ENCODE results near the gene SLC7A4.

GRCh38 chr22:20990184-20991180 lies 41.9 kb downstream of the SLC7A4 start:
- TF ChIP-seq USF1 (IDR thresholded peaks at IDR 0.05; ENCODE audit: borderline replicate concordance, extremely low read length, insufficient read depth, low read depth, low read length) (no peak), RCOR1 (conservative IDR thresholded peaks at IDR 0.05; ENCODE audit: low read depth, low read length) (no peak), EZH2 (IDR thresholded peaks at IDR 0.05; ENCODE audit: borderline replicate concordance, control insufficient read depth, low read depth, low read length) (no peak), MYC (IDR thresholded peaks at IDR 0.05; ENCODE audit: insufficient read depth, insufficient read length, insufficient replicate concordance, low read length, severe bottlenecking) (no peak), POLR2AphosphoS5 (IDR thresholded peaks at IDR 0.05; ENCODE audit: low read length) (no peak), CTCF (IDR thresholded peaks at IDR 0.05 in 2 of 3, conservative IDR thresholded peaks at IDR 0.05 in 1 of 3; ENCODE audit: control insufficient read depth in 2 of 3, extremely low read depth in 1 of 3, insufficient read depth in 1 of 3, low read depth in 3 of 3, low read length in 3 of 3) (no peak), MAX (IDR thresholded peaks at IDR 0.05; ENCODE audit: low read depth, low read length) (no peak)
- TF ChIP-seq, protein P1, sequence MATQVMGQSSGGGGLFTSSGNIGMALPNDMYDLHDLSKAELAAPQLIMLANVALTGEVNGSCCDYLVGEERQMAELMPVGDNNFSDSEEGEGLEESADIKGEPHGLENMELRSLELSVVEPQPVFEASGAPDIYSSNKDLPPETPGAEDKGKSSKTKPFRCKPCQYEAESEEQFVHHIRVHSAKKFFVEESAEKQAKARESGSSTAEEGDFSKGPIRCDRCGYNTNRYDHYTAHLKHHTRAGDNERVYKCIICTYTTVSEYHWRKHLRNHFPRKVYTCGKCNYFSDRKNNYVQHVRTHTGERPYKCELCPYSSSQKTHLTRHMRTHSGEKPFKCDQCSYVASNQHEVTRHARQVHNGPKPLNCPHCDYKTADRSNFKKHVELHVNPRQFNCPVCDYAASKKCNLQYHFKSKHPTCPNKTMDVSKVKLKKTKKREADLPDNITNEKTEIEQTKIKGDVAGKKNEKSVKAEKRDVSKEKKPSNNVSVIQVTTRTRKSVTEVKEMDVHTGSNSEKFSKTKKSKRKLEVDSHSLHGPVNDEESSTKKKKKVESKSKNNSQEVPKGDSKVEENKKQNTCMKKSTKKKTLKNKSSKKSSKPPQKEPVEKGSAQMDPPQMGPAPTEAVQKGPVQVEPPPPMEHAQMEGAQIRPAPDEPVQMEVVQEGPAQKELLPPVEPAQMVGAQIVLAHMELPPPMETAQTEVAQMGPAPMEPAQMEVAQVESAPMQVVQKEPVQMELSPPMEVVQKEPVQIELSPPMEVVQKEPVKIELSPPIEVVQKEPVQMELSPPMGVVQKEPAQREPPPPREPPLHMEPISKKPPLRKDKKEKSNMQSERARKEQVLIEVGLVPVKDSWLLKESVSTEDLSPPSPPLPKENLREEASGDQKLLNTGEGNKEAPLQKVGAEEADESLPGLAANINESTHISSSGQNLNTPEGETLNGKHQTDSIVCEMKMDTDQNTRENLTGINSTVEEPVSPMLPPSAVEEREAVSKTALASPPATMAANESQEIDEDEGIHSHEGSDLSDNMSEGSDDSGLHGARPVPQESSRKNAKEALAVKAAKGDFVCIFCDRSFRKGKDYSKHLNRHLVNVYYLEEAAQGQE (IDR thresholded peaks at IDR 0.05; ENCODE audit: low read depth, low read length): no peak

Measured in GM12878 (cell line).